ENCODE data around the gene OGN. TPM values are rescaled to one million over a fixed set of nuclear protein-coding genes. Genes with fewer than 3 reads are reported as not detected.

The OGN gene
- total RNA-seq, 2 experiments from 2014 or later, result not detected

- ATAC-seq (no peak), DNase-seq (no peak)
- H3K36me3 Mint-ChIP-seq (ENCODE audit: low read depth), result peaks cover 2% of the 10 kb centered on the region
- H3K27me3 Mint-ChIP-seq (ENCODE audit: low read depth), result no peaks in the 10 kb centered on the region
- POLR2A ChIA-PET, result no interaction called here
- CTCF ChIA-PET, result no interaction called here
- no peak overlapping the region for H3K27ac Mint-ChIP-seq
- H3K4me1 Mint-ChIP-seq (ENCODE audit: low read depth), result peaks cover 31% of the 10 kb centered on the region
- no peaks in the 10 kb centered on the region for H3K9me3 Mint-ChIP-seq (ENCODE audit: insufficient read depth)
- no peak overlapping the region for H3K4me3 Mint-ChIP-seq
These were observed 2.0 kb downstream of the OGN start for GRCh38 chr9:92402360-92402759.

- no peak overlapping the region for H3K4me3 Mint-ChIP-seq
- CTCF ChIA-PET, result no interaction called here
These were observed 6.5 kb downstream of the OGN start for GRCh38 chr9:92397853-92398252.

GRCh38 chr9:92395617-92396016, 8.8 kb downstream of the OGN start:
- POLR2A ChIA-PET, result no interaction called here
- ATAC-seq (no peak), DNase-seq (no peak)
- no peaks in the 10 kb centered on the region for H3K4me1 Mint-ChIP-seq (ENCODE audit: low read depth)
- no peak overlapping the region for H3K27ac Mint-ChIP-seq
- CTCF ChIA-PET, result no interaction called here
- no peaks in the 10 kb centered on the region for H3K27me3 Mint-ChIP-seq (ENCODE audit: low read depth)
- H3K9me3 Mint-ChIP-seq (ENCODE audit: insufficient read depth), result no peaks in the 10 kb centered on the region
- peaks cover 2% of the 10 kb centered on the region for H3K36me3 Mint-ChIP-seq (ENCODE audit: low read depth)
- H3K4me3 Mint-ChIP-seq, result no peak overlapping the region

More at GRCh38 chr9:92397853-92398252, 6.5 kb downstream of the OGN start:
- POLR2A ChIA-PET, result no interaction called here
- Mint-ChIP-seq H3K27ac (no peak overlapping the region), H3K9me3 (ENCODE audit: insufficient read depth) (no peaks in the 10 kb centered on the region), H3K36me3 (ENCODE audit: low read depth) (no peaks in the 10 kb centered on the region), H3K4me1 (ENCODE audit: low read depth) (peaks cover 7% of the 10 kb centered on the region), H3K27me3 (ENCODE audit: low read depth) (no peaks in the 10 kb centered on the region)
- ATAC-seq (no peak), DNase-seq (no peak)

GRCh38 chr9:92393686-92394085, 10.7 kb downstream of the OGN start:
- ATAC-seq (no peak), DNase-seq (no peak)
- Mint-ChIP-seq H3K4me1 (ENCODE audit: low read depth) (no peaks in the 10 kb centered on the region), H3K36me3 (ENCODE audit: low read depth) (peaks cover 2% of the 10 kb centered on the region), H3K4me3 (no peak overlapping the region), H3K27ac (no peak overlapping the region), H3K9me3 (ENCODE audit: insufficient read depth) (no peaks in the 10 kb centered on the region), H3K27me3 (ENCODE audit: low read depth) (no peaks in the 10 kb centered on the region)
- ChIA-PET CTCF (no interaction called here), POLR2A (no interaction called here)

- Mint-ChIP-seq H3K36me3 (ENCODE audit: low read depth) (peaks cover 2% of the 10 kb centered on the region), H3K27ac (no peak overlapping the region), H3K4me3 (no peak overlapping the region), H3K27me3 (ENCODE audit: low read depth) (no peaks in the 10 kb centered on the region), H3K9me3 (ENCODE audit: insufficient read depth) (no peaks in the 10 kb centered on the region), H3K4me1 (ENCODE audit: low read depth) (no peaks in the 10 kb centered on the region)
- ChIA-PET CTCF (no interaction called here), POLR2A (no interaction called here)
- no peak for ATAC-seq
- no peak for DNase-seq
These were observed 11.7 kb downstream of the OGN start for GRCh38 chr9:92392690-92393089.

- POLR2A ChIA-PET, result no interaction called here
- no peaks in the 10 kb centered on the region for H3K9me3 Mint-ChIP-seq (ENCODE audit: insufficient read depth)
- ATAC-seq (no peak), DNase-seq (no peak)
- H3K36me3 Mint-ChIP-seq (ENCODE audit: low read depth), result peaks cover 6% of the 10 kb centered on the region
- H3K4me3 Mint-ChIP-seq, result no peak overlapping the region
- no peaks in the 10 kb centered on the region for H3K27me3 Mint-ChIP-seq (ENCODE audit: low read depth)
- H3K4me1 Mint-ChIP-seq (ENCODE audit: low read depth), result no peaks in the 10 kb centered on the region
- no peak overlapping the region for H3K27ac Mint-ChIP-seq
- CTCF ChIA-PET, result no interaction called here
These were observed 18.4 kb downstream of the OGN start for GRCh38 chr9:92385953-92386352.

GRCh38 chr9:92385477-92385876, 18.9 kb downstream of the OGN start:
- ChIA-PET CTCF (no interaction called here), POLR2A (no interaction called here)
- Mint-ChIP-seq H3K27ac (no peak overlapping the region), H3K9me3 (ENCODE audit: insufficient read depth) (no peaks in the 10 kb centered on the region), H3K36me3 (ENCODE audit: low read depth) (peaks cover 11% of the 10 kb centered on the region), H3K4me1 (ENCODE audit: low read depth) (no peaks in the 10 kb centered on the region), H3K27me3 (ENCODE audit: low read depth) (no peaks in the 10 kb centered on the region), H3K4me3 (no peak overlapping the region)
- ATAC-seq (no peak), DNase-seq (no peak)

- H3K9me3 Mint-ChIP-seq (ENCODE audit: insufficient read depth), result no peaks in the 10 kb centered on the region
- ATAC-seq (no peak), DNase-seq (no peak)
- no peak overlapping the region for H3K4me3 Mint-ChIP-seq
- H3K4me1 Mint-ChIP-seq (ENCODE audit: low read depth), result no peaks in the 10 kb centered on the region
- peaks cover 12% of the 10 kb centered on the region for H3K36me3 Mint-ChIP-seq (ENCODE audit: low read depth)
- H3K27ac Mint-ChIP-seq, result no peak overlapping the region
- POLR2A ChIA-PET, result no interaction called here
- CTCF ChIA-PET, result no interaction called here
- no peaks in the 10 kb centered on the region for H3K27me3 Mint-ChIP-seq (ENCODE audit: low read depth)
These were observed 19.4 kb downstream of the OGN start for GRCh38 chr9:92385001-92385400.

GRCh38 chr9:92384375-92384774, 20.0 kb downstream of the OGN start:
- Mint-ChIP-seq H3K4me3 (no peak overlapping the region), H3K27ac (no peak overlapping the region), H3K27me3 (ENCODE audit: low read depth) (no peaks in the 10 kb centered on the region), H3K9me3 (ENCODE audit: insufficient read depth) (no peaks in the 10 kb centered on the region), H3K36me3 (ENCODE audit: low read depth) (peaks cover 16% of the 10 kb centered on the region), H3K4me1 (ENCODE audit: low read depth) (peaks cover 4% of the 10 kb centered on the region)
- CTCF ChIA-PET, result no interaction called here
- DNase-seq (no peak), ATAC-seq (no peak)
- POLR2A ChIA-PET, result no interaction called here

- Mint-ChIP-seq H3K36me3 (ENCODE audit: low read depth) (peaks cover 22% of the 10 kb centered on the region), H3K27me3 (ENCODE audit: low read depth) (no peaks in the 10 kb centered on the region), H3K4me3 (no peak overlapping the region), H3K9me3 (ENCODE audit: insufficient read depth) (no peaks in the 10 kb centered on the region), H3K4me1 (ENCODE audit: low read depth) (peaks cover 13% of the 10 kb centered on the region), H3K27ac (no peak overlapping the region)
- POLR2A ChIA-PET, result no interaction called here
- CTCF ChIA-PET, result no interaction called here
- no peak for ATAC-seq
- DNase-seq, result no peak
These were observed 22.6 kb downstream of the OGN start for GRCh38 chr9:92381775-92382174.

GRCh38 chr9:92380603-92381002, 23.8 kb downstream of the OGN start:
- CTCF ChIA-PET, result no interaction called here
- Mint-ChIP-seq H3K4me3 (no peak overlapping the region), H3K4me1 (ENCODE audit: low read depth) (peaks cover 13% of the 10 kb centered on the region), H3K36me3 (ENCODE audit: low read depth) (peaks cover 30% of the 10 kb centered on the region), H3K27ac (no peak overlapping the region), H3K9me3 (ENCODE audit: insufficient read depth) (no peaks in the 10 kb centered on the region), H3K27me3 (ENCODE audit: low read depth) (no peaks in the 10 kb centered on the region)
- no peak for DNase-seq
- ATAC-seq, result no peak
- POLR2A ChIA-PET, result no interaction called here

GRCh38 chr9:92378865-92379560, 25.4 kb downstream of the OGN start:
- H3K27ac Mint-ChIP-seq, result no peak overlapping the region
- peaks cover 13% of the 10 kb centered on the region for H3K4me1 Mint-ChIP-seq (ENCODE audit: low read depth)
- CTCF ChIA-PET, result no interaction called here
- no peaks in the 10 kb centered on the region for H3K27me3 Mint-ChIP-seq (ENCODE audit: low read depth)
- POLR2A ChIA-PET, result no interaction called here
- H3K36me3 Mint-ChIP-seq (ENCODE audit: low read depth), result peaks cover 40% of the 10 kb centered on the region
- H3K9me3 Mint-ChIP-seq (ENCODE audit: insufficient read depth), result peaks cover 6% of the 10 kb centered on the region
- H3K4me3 Mint-ChIP-seq, result no peak overlapping the region
- peak; percentile 24 for DNase-seq
- peak; percentile 85 for ATAC-seq

GRCh38 chr9:92377876-92378275, 26.5 kb downstream of the OGN start:
- Mint-ChIP-seq H3K27me3 (ENCODE audit: low read depth) (no peaks in the 10 kb centered on the region), H3K9me3 (ENCODE audit: insufficient read depth) (peaks cover 10% of the 10 kb centered on the region), H3K36me3 (ENCODE audit: low read depth) (peaks cover 46% of the 10 kb centered on the region), H3K4me1 (ENCODE audit: low read depth) (peaks cover 13% of the 10 kb centered on the region), H3K27ac (no peak overlapping the region), H3K4me3 (no peak overlapping the region)
- DNase-seq, result no peak
- CTCF ChIA-PET, result interaction anchor here (0.7 kb wide), 1 partner anchor 10 kb away, joined by 4 read pairs; no protein-coding TSS in a partner anchor
- no peak for ATAC-seq
- POLR2A ChIA-PET, result no interaction called here

Measured in activated CD8-positive, alpha-beta T cell treated with anti-CD3 and anti-CD28 coated beads, Interleukin-2, amount 10 ng/mL, durations not matched to agents 7 days and 5 days (primary cell).